Adipose tissue (tissue), 3 donors: ENCODE measurements around the gene TBX19. TPM values are rescaled to one million over a fixed set of nuclear protein-coding genes. Genes with fewer than 3 reads are reported as not detected.

Experiments used
- H3K27ac ChIP-seq: one replicate; pipeline ENCODE4 v1.5.1; 2013; ENCODE audit warnings: low read depth, low read length
- WGBS, 3 donors: extraction: QIAGEN DNeasy Blood & Tissue Kit; methylation state at CpG; one replicate each; pipeline ENCODE4 v1.1.7; 2013; 5-methylcytosine and 5-hydroxymethylcytosine counted together
- polyA plus RNA-seq, 3 donors: library from polyadenylated mRNA; stranded (reverse); fragments of 200-250 nt; gene quantifications; one replicate each; pipeline ENCODE4 v1.2.3, GENCODE V29; 2013
- donor health status: healthy with polysubstance abuse.
- donor health status: Bipolar disorder and iron deficiency.
- donor health status: healthy.

Gene TBX19
- 1 to 10 TPM in 1 of 3 donors, under 1 TPM in 2; 0.79 to 1.1 (median 0.98) TPM for polyA plus RNA-seq

DNA sequence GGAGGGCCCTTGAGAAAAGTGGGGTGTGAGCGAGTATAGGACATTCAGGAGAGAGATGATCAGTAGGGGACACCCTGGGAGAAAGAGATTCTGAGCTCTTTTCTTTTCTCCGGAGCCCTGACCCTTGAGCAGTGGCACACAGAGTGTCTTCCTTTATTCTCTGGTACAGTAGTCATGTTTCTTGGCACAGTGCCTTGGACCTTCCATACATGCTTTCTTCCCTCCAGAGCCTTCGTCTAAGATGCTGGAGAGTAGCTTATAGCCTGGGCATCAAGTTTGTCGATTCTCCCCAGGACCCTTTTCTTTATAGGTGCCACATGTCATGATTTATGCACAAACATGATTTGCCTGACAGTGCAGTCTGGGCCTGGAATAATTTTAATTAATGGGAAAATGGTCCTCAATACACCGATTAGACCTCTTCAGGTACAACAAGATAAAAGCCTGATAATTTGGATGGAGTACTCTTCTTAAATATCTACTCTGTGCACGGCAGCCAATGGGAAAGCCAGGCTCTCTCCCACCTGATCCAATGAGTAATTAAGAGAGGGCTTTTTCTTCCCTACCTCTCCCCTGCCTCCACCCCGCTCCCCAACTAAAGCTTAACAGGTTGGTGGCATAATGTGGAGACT, at the start of gene TBX19:
Gene TBX19, plus strand, starts transcription at position 582 of the 632 bp plus-strand sequence. CDS start 214 bp downstream, outside the sequence.
- no peak within 1 kb of the TSS for H3K27ac ChIP-seq
- 88 to 94% (median 90%) methylated on average over 7 of the region's 7 CpGs for WGBS, 3 donors

DNA sequence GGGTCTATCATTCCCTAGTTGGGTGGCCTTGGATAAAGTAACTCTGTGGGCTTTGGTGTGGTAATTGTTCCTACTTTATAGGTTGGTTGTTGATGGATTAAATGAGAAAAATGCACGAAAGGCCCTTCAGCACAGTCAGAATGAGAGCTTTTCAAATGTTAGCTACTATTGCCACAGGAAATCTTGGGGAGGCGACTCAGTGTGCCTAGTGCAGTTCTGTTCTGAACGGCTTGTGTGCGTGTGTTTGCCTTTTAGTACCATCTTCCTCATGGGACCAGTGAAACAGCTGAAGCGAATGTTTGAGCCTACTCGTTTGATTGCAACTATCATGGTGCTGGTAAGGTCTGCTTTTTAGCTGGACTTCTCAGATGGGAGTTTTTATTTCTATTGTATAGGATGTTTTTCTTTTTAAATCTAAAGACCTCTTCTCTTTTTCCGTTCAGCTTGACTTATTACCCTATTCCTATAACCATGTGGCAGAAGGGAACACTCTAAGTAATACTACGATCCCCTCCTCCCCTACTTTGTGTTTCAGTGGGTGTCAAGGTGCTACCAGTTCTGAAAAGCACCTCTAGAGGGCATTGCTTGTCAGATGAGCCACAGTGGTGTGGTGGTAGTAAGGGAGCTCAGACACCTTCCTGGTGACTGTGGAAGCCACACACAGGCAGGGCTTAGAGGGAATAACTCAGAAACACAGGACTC, 45.7 kb upstream of the TBX19 start:
- WGBS, 3 donors: 89 to 92% (median 91%) methylated on average over 8 of the region's 8 CpGs
- H3K27ac ChIP-seq: no peak overlapping the region

DNA sequence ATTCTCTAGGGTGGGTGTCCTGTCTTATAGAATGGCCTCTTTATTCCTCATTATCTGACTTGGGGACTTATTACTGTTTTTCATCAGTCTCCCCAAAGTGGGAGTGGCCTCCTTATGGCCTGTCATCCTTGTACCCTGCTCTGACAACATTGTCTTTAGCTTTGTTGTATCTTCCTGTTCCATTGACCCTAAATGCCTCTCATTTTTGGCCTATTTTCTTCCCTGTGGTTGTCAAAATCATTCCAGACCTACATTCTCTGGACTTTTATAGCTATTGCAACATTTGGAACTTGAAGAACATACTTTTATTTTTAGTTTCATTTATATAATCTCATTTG, 45.2 kb upstream of the TBX19 start:
- H3K27ac ChIP-seq: no peak overlapping the region

DNA sequence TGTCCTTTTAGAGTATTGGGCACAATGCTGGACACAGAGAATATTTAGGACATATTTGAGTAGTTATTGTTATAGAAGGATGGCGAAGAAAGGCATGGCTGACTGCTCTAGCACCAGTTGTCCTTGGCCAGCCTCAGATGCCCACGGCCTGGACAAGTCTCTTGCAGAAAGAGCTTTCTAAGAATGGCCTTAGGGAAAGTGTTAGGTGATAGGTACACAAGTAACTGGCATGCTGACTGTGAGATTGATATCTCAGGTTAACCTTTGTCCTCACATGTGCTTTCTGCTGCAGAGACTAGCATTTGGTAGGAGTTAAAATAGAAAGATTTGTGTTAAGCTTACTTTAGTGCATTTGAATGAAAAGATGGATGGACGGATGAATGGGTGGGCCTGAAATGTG, 44.7 kb upstream of the TBX19 start:
- no peak overlapping the region for H3K27ac ChIP-seq
- WGBS, 3 donors: 67 to 91% (median 83%) methylated on average over 3 of the region's 3 CpGs

DNA sequence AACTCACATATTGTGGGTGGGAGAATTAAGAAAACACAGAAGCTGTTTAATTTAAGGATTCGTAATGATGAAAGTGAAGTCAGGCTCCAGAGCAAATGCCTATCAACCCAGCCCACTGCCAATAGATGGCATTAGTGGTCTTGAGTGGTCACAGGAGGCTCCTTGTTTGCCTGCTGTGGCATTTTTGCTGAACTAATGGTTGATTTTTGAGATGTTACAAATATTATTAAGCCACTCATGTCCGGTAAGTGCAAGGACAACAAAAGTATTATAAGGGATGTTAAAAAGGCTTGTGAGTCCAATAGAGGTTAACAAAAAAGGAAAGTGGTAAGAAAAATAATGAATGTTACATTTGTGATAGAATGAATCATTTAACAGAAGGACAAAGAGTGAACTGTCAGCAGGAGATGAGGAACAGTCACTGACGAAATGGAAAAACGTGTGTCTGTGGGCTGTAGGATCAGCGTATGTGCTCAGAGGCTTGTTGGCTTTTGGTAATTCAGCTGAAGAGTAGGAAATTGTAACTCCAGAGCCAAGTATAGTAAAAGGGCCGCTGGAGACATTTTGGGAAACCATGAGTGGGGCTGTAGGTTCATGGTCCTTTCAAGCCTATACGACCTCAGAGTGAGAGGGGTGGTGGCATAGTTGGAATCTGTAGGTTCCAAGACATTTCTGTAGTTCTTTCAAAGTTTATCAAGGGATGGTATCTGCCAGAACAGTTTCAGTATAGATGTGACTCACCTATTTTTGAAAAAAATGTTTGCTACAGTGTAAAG, 43.7 kb upstream of the TBX19 start:
- no peak overlapping the region for H3K27ac ChIP-seq
- WGBS, 3 donors: 84 to 92% (median 89%) methylated on average over 7 of the region's 7 CpGs

DNA sequence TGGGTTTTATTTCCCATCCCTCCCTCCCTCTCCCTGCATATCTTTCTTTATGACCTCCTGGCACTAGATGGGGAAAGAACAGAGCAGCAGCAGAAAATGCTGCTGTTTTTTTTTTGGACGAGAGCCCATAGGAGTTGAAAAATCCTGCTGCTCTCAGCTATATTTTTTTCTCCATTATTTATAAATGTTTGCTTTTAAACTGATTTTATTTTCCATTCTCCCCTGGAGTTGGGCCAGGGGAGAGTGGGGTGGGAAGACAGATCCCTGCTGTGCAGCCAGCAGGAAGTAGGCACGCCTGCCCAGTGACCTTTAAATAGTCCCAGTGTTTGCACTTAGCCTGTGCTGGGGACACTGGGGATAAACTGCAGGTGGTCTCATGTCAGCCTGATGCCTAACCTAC, 37.5 kb upstream of the TBX19 start:
- H3K27ac ChIP-seq: no peak overlapping the region
- WGBS, 3 donors: 24 to 44% (median 29%) methylated on average over 2 of the region's 2 CpGs

DNA sequence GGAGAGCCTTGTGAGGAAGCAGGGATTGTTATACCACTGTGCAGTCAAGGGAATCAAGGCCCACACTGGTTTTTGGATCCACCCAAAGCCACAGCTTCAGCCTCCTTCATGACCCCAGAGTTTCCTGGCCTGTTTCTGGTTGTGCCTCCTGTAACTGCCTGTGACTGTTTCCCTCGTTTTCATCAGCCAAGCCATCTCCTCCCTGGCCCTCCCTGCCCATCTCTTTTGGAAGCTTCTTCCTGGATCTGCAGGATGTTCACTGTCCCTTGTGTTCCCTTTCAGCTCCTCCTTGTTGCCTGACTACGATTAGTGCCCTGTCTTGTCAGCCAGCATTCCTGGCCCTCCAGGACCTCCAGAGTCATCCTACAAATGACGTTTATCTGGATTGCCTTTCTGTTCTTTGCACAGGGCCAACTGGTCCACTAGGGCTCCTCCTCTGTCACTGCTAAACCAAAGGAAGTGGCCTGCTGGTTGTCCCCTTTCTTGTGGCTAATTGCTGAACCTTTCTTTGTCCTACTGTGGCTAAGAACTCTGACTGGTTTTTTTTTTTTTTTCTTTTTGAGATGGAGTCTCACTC, 37.0 kb upstream of the TBX19 start:
- WGBS, 3 donors: 22 to 35% (median 29%) methylated on average over 3 of the region's 3 CpGs
- no peak overlapping the region for H3K27ac ChIP-seq

DNA sequence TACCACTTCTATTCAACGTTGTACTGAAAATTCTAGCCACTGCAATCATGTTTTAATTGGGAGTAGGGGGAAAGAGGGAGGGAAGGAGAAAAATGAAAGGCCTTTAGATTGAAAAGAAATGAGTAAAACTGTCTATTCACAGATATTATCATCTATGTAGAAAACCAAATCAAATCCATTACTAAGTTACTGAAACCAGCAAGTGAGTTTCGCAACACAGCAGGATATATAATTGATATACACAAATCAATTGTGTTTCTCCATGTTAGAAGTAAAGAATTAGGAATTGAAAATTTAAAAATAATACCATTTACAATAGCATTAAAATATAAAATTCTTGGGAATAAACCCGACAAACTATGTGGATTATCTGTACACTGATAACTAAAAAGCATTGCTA, 35.6 kb upstream of the TBX19 start:
- no peak overlapping the region for H3K27ac ChIP-seq
- 85 to 95% (median 93%) methylated on average over 3 of the region's 3 CpGs for WGBS, 3 donors

DNA sequence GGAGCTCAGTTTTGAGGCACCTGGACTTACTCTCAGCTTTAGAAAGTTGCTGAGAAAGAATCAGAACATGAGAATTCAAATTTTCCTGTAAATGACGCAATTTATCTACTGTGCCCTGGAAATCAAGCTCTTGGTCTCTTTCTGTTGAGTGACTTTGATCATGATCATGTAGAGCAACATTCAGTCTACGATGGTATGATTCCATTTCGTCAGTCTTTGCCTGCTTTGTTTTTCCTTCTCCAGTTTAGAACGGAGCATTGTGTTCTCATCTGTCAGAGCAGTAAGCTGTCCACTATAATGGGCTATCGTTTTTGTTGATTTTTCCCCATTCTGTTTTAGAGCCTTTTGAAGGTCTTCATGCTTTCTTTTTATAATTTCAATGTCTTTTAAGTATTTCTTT, 34.2 kb upstream of the TBX19 start:
- no peak overlapping the region for H3K27ac ChIP-seq
- 91 to 97% (median 92%) methylated on average over 5 of the region's 5 CpGs for WGBS, 3 donors

DNA sequence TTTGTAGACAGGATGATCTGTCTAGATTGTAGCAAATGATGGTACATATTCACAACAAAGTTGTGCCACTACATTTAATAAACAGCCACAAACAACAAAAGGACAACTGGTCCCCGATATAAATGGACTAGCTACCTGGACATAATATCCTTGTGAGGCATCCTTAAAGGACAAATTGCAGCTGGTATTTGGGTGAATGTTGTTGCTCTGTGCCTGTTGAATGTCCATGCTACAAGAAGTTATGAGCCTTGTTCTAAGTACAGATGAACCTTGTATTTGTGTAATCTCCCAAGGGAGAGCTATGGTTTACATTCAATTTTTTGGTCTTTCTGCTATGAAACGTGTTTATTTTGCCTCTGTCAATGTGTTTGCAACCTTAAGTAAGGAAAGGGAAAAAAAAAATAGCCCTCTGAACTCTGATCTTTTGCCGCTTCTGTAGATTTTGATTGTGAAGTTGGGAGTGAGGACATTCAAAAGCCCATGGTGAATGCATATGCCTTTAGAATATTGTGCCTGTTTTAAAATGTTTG, 28.4 kb upstream of the TBX19 start:
- 77 to 87% (median 85%) methylated on average over 3 of the region's 3 CpGs for WGBS, 3 donors
- no peak overlapping the region for H3K27ac ChIP-seq

DNA sequence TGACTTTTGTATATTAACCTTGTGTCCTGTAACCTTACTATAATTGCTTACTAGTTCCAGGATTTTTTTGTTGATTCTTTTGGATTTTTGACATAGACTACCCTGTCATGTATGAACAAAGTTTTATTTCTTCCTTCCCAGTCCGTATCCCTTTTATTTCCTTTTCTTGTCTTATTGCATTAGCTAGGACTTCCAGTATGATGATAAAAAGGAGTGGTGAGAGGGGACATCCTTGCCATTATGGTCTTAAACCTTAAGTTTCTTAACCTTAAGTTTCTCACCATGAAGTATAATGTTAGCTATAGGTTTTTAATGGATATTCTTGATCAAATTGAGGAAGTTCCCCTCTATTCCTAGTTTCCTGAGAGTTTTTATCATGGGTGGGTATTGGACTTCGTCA, 24.5 kb upstream of the TBX19 start:
- WGBS, 3 donors: 93 to 98% (median 97%) methylated on average over 2 of the region's 2 CpGs
- no peak overlapping the region for H3K27ac ChIP-seq

DNA sequence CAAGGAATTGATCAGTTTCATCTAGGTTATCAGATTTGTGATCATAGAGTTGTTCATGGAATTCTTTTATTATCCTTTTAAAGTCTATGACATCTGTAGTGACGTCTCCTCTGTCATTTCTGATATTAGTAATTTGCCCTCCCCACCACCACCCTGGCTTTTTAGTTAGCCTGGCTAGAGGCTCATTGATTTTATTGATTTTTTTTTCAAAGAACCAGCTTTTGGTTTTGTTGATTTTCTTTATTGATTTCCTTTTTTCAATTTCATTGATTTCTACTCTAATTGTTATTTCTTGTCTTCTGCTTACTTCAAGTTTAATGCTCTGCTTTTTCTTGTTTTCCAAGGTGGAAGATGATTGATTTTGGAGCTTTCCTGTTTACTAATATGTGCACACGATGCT, 23.3 kb upstream of the TBX19 start:
- 66 to 76% (median 72%) methylated on average over 2 of the region's 2 CpGs for WGBS, 3 donors

DNA sequence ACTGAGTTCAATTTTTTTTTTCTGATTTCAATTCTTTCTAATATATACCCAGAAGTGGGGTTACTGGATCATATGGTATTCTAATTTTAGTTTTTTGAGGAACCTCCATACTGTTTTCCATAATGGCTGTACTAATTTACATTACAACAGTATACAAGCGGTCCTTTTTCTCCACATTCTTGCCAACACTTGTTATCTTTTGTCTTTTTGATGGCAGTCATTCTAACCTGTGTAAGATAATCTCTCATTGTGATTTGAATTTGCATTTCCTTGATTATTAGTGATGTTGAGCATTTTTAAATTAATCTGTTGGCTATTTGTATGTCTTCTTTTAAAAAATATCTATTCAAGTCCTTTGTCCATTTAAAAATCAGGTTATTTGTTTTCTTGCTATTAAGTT, 21.1 kb upstream of the TBX19 start:
- H3K27ac ChIP-seq: no peak overlapping the region
- 95 to 100% (median 96%) methylated on average over 1 of the region's 1 CpG for WGBS, 3 donors

More for the DNA sequence above, 23.3 kb upstream of the TBX19 start:
- no peak overlapping the region for H3K27ac ChIP-seq

DNA sequence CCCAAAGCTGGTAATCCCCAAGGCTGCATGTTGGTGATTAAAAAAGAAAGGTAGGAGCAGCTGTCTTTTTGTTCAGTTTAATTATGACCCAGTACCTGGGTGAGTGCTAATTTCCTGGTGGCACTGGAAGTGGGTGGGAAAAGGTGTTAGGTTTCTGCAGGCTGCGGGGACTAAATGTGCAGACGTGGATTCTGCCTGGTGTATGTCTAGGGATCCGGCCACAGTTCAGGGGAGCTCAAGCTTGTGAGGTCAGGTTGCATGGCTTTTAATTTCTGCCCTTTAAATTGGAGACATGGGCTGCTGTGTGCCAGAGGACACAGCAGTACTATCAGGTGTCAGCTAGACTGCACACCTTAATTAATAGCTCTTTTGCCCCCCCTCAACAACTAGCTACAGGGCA, 20.3 kb upstream of the TBX19 start:
- H3K27ac ChIP-seq: no peak overlapping the region
- WGBS, 3 donors: 92 to 97% (median 95%) methylated on average over 3 of the region's 3 CpGs

DNA sequence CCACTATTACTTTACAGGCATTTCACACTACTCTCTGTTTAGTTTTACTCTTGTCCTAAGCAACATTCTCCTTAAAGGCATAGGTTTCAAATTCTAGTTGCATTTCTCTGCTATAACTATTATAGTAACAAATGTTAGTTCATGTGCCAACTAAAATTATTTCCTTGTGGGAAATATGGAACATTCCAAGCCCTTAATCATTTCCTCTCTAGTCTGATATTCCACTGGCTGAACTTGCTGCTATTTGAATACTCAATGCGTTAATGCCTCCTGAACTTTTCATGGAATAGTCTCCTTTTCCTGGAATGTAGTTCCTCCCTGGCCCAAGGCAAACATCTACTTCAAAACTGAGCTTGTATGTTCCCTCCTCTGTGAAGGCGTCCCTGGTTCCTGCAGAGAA, 19.3 kb upstream of the TBX19 start:
- WGBS, 3 donors: 45 to 68% (median 52%) methylated on average over 2 of the region's 2 CpGs
- H3K27ac ChIP-seq: no peak overlapping the region

DNA sequence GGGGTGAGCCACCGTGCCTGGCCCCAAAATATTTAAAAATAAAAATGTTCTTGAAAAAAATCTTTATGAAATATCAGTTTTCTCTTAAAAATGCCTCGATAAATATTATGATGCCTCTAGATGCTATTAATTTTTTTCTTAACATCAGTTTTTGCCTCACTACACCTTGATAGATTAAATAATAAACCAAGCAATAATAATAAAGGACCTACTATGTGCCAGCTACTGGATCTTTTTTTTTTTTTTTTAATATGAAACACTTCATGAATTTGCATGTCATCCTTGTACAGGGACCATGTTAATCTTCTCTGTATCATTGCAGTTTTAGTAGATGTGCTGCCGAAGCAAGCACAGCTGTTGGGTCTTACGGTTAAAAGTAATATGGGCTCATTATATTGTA, 17.5 kb upstream of the TBX19 start:
- no peak overlapping the region for H3K27ac ChIP-seq
- 92 to 96% (median 93%) methylated on average over 4 of the region's 4 CpGs for WGBS, 3 donors

DNA sequence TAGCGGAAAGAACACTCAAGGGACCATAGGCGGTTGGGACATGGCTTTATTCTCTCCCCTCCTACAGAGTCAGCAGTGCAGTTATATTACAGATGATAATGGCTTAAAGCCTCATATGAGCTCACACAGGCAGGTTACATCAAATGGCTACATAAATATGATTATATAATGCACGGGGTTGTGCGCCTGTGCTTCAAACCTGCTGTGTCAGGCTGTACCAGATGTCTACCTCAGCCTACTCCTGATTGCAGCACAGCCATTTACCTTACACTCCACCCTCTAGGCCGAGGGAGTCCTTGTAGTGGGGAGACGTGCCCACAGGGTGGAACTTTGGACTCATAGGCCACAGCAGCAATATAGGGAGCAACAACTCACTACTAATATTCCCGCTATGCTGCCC, 16.4 kb upstream of the TBX19 start:
- WGBS, 3 donors: 96 to 99% (median 98%) methylated on average over 7 of the region's 7 CpGs
- H3K27ac ChIP-seq: no peak overlapping the region

DNA sequence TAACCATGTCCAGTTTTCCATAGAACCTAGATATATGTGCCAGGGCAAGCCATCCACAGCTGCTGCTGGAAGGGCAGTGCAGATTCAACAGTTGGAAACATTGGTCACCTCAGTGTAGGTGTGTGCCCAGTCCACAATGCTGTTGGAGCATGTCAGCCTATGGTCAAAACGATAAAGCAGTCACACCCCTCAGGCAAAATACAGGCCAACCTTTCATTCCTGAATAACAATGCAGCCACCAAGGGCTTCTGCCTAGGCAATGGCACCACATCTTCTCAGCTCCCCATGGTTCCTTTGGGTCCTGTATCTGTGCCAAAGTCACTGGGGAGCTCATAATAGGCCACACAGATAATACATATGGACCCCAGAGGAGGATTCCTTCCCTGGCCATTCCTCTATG, 15.1 kb upstream of the TBX19 start:
- H3K27ac ChIP-seq: no peak overlapping the region
- 90 to 95% (median 92%) methylated on average over 1 of the region's 1 CpG for WGBS, 3 donors

DNA sequence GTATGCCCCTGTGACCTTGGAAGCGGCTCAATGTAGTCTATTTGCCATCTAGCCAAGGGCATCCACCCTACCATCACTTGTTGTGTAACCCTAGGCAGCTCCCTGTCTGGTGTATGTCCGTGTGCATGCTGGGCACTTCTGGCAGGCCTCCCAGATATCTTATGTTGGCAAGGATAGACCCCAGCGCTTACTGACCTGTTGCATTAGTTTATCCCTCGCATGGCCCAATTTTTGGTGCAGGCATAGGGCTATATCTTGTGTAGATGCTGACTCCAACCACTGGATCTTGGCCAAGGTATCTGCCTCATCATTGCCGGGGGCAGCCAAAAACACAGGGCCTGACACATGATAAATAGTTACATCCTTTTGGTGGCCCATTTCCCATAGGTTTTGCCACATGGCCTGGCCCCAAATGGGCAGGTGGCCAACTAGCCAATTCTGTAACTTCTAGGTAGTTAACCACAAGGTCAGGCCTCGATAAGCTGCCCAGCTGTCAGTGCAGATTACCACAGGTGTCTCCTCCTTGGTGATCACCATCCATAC, 14.0 kb upstream of the TBX19 start:
- 75 to 88% (median 79%) methylated on average over 6 of the region's 6 CpGs for WGBS, 3 donors
- H3K27ac ChIP-seq: no peak overlapping the region
